ENCODE measurements around the gene GOLGA6L10. TPM values are rescaled to one million over a fixed set of nuclear protein-coding genes. Genes with fewer than 3 reads are reported as not detected.

The GOLGA6L10 gene
- total and polyA plus RNA-seq, 4 donors: 0.15 to 0.67 (median 0.37) TPM

Other genes starting within 250 kb of the GOLGA6L10 start
- 10 to 100 TPM in 1 of 2 donors, 1 to 10 TPM in 1; 8.7 to 10.1 TPM for gene EFL1, start 86.7 kb downstream of the GOLGA6L10 start, total RNA-seq
- gene EFL1, start 86.7 kb downstream of the GOLGA6L10 start, polyA plus RNA-seq: 1 to 10 TPM; 3.2 to 3.6 TPM
- gene SAXO2, start 86.7 kb downstream of the GOLGA6L10 start, total RNA-seq: 1 to 10 TPM in 1 of 2 donors, under 1 TPM in 1; 0.50 to 1.4 TPM
- gene SAXO2, start 86.7 kb downstream of the GOLGA6L10 start, polyA plus RNA-seq: under 1 TPM; 0.28 to 0.36 TPM
- gene GOLGA6L9, start 80.3 kb upstream of the GOLGA6L10 start, total RNA-seq: 1 to 10 TPM in 1 of 2 donors, under 1 TPM in 1; 0.89 to 1.3 TPM
- gene GOLGA6L9, start 80.3 kb upstream of the GOLGA6L10 start, polyA plus RNA-seq: 1 to 10 TPM in 1 of 2 donors, under 1 TPM in 1; 0.51 to 1.0 TPM
- 1,000 to 10,000 TPM in 1 of 2 donors, 100 to 1,000 TPM in 1; 283 to 1,607 TPM for gene RPS17, start 191.0 kb upstream of the GOLGA6L10 start, total RNA-seq
- 1,000 to 10,000 TPM in 1 of 2 donors, 100 to 1,000 TPM in 1; 289 to 1,088 TPM for gene RPS17, start 191.0 kb upstream of the GOLGA6L10 start, polyA plus RNA-seq